Activated T-cell treated with anti-CD3 and anti-CD28 coated beads, Interleukin-2, amount 50 U/mL, for 48 hours (primary cell): ENCODE measurements around the gene KCNA4.
"Not testable (repeated sequence)": the region's sequence is repeated elsewhere in the genome, so short reads cannot be mapped to it uniquely, and the experiment has no call there.

Experiments used
- DNase-seq, 2 experiments: peaks; one replicate each; pipeline ENCODE4 v3.0.0-alpha.2; 2020

Gene KCNA4

DNA sequence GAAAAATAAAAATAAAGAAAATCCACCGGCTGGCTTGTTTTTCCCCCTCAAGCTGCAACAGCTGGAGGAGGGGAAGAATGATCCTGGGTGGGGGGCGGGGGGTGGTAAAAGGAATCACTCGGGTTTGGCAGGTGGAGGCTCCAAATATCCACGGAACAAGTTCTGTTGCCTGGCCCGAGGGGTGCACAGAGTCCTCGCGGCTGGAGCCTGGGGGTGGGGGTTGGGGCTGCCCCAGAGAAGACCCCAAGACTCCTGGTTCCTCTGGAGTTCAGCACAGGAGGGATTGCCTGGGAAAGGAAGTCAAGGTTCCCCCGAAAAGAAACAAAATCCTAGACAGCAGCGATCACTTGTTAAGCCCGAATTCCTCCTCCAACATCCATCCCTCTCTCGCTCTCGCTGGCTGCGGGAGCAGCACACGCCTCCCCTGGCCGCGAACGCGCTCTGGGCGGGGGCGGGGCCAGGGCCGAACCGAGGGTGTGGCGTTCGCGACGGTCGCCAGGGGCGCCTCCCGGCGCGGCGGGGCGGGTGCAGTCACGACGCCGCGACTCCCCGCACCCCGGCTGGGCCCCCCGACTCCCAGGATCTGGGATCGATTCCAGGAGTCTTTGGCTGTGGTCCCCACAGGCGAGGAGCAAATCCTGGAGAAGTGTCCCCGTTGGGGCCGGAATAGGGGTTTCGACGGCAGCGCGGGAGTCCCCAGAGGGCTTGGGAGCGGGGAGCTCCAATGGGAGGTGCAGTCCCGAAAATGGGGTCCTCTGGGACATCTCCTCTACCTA lies at the start of gene KCNA4:
KCNA4 (minus strand) TSS at position 443 of the 776 bp plus-strand sequence. CDS start 4,352 bp downstream, outside the sequence.
- peak in 1 of 2 experiments; percentile 22 for DNase-seq

- DNase-seq: no peak
Observed at GRCh38 chr11:30062103-30062502, 45.3 kb upstream of the KCNA4 start.

GRCh38 chr11:30059172-30059815 lies 42.5 kb upstream of the KCNA4 start:
- no peak for DNase-seq

DNA sequence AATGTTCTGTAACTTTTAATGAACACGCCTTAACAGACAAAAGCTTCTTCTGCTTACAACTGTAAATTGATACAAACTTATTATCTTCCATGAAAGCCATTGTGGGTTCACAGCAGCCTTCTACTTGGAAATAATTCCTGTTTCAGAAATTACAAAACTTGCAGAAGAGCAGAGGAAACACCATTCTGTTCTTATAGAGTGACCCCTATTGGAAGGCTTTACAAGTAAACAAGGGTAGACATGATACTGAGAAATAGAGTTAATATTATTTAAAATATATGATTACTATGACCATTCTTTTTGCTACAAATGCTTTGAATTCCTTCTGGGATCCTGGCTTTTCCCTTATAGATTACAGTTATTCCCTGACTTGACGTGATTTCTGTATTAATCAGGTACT lies 32.4 kb upstream of the KCNA4 start:
- no peak for DNase-seq

DNA sequence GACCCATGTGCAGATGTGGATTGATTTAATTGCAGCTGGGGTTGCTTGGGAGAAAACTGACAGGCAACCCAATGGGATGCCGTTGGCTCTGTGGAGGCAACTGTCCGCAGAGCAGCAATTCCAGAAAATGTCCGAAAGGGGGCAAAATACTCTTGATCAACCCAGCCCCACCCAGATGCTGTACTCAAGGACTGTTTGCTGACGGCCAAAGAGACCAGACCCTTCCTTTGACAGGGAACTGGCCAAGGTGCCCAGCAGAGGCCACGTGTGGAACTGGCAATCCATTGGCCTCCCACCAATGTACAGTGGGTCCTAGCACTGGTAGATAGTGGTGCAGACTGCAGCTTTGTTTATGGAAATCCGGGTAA lies 29.7 kb upstream of the KCNA4 start:
- DNase-seq: no peak

DNA sequence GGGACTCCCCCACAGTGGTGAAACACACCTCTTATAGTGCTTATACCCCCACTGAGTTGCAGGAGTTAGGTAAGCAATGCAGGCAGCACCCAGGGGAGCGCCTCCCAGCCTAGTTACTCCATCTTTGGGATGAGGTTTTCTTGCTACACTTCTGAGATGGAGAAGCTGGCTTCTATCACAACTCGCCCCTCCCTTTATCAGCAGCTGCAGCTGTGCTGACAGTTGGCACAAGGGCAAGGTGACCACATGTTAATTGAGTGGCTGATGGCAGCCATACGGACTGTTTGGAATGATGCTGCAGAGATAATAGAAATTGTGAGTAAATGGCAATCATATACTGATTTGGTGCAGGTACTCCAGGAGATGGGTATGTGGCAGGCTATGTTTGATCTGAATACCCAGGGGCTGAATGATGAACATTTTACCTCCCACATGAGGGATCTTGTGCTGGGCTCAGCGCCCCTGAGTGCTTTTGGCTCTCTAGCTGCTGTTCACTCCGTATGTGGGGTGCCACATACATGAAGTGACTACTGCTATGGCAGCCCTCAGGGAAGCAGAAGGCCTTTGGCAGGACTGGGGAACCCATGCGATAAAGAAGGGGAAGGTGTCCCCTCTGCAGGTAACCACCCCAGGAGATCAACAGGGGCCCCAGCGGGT lies 29.2 kb upstream of the KCNA4 start:
- DNase-seq: no peak

- no peak for DNase-seq
Observed at GRCh38 chr11:30045144-30045543, 28.3 kb upstream of the KCNA4 start.

DNA sequence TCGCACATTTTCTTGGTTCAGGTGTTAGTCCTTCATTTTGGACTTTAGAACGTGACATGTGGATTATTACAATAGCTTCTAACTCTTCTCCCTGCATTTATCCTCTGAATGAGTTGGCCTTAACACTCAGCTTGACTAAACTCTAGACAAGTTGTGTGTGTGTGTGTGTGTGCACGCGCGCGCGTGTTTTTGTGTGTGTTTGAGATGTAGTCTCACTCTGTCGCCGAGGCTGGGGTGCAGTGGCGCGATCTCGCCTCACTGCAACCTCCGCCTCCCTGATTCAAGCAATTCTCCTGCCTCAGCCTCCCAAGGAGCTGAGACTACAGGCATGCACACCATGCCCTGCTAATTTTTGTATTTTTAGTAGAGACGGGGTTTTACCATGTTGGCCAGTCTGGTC lies 24.3 kb upstream of the KCNA4 start:
- no peak for DNase-seq

- DNase-seq: not testable (repeated sequence)
Observed at GRCh38 chr11:30034746-30035145, 17.9 kb upstream of the KCNA4 start.

- not testable (repeated sequence) for DNase-seq
Observed at GRCh38 chr11:30034166-30034565, 17.3 kb upstream of the KCNA4 start.

DNA sequence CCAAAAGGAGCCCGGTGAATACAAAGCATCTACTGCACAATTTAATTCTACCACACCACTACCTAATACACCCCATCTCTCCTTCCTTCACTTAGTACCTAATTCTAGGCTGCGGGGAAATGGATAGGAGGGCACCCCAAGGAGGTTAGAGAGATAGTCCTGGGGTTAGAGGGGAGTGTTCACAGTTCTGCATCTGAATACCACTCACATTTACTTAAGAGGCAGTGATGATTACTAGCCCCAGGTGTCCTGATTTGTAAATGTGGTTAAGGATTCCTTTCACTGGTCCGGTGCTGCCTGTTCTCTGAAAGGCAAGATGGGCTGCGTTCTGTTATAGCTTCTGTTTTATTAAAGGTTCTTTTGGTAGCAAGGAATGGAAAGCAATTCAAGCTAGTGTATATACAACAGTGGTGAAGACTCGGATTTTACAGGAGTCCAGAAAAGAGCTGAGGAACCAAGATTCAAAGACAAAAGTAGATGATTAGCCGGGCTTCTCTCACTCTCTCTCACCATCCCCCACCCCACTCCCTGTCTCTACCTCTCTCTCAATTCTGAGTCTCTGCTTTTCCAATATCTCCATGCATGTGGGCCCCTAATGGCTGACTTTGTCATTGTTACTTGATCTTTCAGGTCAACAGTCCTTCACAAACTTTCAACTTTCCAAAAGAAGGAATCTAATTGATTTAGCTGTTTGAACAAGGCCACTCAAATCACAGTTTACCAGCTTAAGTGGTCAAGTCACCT lies 8.7 kb upstream of the KCNA4 start:
- DNase-seq: no peak

GRCh38 chr11:30023074-30023473 lies 6.2 kb upstream of the KCNA4 start:
- DNase-seq: no peak

DNA sequence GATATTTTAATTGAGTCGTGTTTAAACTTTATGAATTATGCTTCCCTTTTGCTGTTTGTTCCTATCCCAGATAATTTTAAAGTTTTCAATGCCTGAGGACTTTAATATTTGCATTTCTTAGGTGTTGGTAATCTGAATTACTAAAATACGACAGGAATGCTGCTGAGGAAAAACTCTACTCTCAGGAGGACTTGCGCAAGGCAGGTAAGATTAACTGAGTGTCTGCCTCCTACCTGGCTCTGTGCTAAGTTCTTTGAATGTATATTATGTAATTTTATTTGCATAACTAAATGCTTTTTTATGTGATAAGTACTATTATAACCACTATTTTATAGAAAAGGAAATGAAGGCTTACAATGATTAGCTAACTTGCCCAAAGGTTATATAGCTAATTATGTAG lies 2.7 kb upstream of the KCNA4 start:
- no peak for DNase-seq

- DNase-seq: no peak
Observed at GRCh38 chr11:30018495-30018894, 1.7 kb upstream of the KCNA4 start.

DNA sequence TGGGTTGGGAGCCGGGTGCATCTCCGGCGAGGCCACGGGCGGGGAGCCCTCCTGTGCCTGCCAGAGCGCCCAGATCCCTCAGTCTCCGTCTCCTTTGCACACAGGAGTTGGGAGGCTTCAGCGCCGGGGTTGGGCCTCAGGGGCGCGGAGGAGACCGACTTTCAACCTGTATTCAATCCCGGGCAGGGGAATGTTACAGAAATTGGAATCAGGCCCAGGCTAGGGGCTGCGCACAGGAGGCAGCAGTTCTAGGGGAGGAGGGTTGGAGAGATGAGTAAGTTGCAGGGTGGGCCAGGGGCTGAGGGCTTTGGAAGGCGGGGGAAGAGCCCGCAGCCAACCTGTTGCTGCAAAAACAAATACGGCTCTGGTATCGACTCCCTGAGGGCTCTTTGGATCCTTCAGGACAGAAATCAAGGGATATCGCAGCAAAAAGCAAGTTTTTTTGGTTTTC lies 640 bp upstream of the KCNA4 start:
- DNase-seq: no peak

- DNase-seq: no peak
Observed at GRCh38 chr11:30015725-30016412, 961 bp downstream of the KCNA4 start.

GRCh38 chr11:30012346-30012745 lies 4.5 kb downstream of the KCNA4 start:
- no peak for DNase-seq

DNA sequence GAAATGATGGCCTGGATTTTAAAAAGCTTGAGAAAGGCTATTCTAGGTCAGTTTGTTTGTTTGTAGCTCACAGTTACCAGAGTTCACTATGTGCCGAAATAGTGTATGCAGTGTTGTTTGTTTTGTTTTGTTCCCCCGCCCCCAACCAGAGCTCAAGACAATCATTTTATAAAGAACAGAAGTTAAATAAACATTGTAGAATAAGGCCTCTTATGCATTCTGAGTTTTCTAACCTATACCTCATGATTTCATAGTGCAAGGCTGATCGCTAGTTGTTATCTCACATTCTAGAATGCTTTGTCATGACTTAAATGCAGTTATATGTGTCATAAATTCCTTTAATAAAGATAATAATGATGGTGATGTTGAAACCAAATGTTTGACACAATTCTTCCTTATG lies 7.8 kb downstream of the KCNA4 start:
- DNase-seq: no peak

- DNase-seq: no peak
Observed at GRCh38 chr11:30006876-30007275, 10.0 kb downstream of the KCNA4 start.

- DNase-seq: no peak
Observed at GRCh38 chr11:30002157-30002785, 14.6 kb downstream of the KCNA4 start.

GRCh38 chr11:30000986-30001750 lies 15.7 kb downstream of the KCNA4 start:
- no peak for DNase-seq
